GM21447 (cell line): ENCODE results near the gene TMEM147.

Experiments
- ATAC-seq: cut with Tn5 transposase; IDR thresholded peaks from one replicate; pipeline ENCODE4 v1.9.1; 2021; ENCODE audit not compliant: unreplicated experiment

TMEM147 gene, protein sequence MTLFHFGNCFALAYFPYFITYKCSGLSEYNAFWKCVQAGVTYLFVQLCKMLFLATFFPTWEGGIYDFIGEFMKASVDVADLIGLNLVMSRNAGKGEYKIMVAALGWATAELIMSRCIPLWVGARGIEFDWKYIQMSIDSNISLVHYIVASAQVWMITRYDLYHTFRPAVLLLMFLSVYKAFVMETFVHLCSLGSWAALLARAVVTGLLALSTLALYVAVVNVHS

DNA sequence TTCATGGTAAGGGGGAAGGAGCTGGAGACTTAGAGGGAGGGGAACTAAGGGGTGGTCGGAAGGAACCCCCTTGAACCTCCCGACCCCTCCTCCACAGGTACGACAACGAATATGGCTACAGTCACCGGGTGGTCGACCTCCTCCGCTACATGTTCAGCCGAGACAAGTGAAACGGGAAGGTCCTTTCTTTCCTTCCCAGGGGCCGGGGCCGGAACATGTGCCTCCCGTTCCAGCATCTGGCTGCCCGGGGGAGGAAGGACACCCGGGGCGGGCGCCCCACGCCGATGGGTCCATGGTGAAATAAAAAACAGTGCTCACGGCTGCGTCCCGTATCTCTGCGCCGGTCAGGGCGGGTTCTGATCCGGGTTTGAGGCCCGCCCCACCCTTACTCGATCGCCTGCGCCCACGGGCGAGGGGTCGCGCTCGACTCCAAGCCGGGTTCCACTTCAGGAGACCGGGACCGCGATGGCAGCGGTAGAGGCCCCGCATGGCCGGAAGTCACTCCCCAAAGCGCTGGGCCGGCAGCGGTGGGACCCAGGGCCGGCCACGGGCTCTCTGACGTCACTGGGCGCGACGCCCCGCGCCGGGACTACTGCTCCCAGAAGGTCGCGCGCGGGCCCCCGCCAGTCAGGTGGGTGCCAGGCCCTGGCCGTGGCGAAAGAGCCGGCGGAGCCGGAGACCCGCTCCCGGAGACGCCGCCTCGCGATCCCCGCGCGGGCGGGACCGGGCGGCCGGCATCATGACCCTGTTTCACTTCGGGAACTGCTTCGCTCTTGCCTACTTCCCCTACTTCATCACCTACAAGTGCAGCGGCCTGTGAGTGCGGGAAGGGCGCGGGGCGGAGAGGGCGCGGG, at the start of gene TMEM147:
Gene TMEM147 (plus strand): TSS at position 626 of the 854 bp plus-strand sequence. CDS start 114 bp downstream, at position 740.
- ATAC-seq = peak; percentile 66

DNA sequence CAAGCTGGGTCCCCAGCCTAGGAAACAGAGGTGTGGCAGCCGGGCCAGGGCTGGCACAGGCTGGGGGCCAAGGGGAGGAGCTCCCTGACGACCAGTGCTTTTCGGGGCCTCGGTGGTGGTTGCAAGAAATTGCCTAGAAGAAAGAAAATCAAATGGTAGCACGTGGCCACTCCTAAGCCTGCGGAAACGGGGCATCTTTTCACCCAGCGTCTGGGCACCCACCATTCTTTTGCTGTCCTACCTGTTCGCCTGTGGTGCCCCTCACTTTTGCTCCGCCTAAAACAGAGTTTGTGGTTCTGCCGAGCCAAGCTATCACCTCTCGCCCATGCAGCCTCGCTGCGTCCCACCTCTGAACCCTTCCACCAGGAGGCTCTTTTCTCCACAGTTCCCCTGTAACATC, 48.0 kb upstream of the TMEM147 start:
- no peak for ATAC-seq

GRCh38 chr19:35498220-35498619, 47.2 kb upstream of the TMEM147 start:
- ATAC-seq = no peak

DNA sequence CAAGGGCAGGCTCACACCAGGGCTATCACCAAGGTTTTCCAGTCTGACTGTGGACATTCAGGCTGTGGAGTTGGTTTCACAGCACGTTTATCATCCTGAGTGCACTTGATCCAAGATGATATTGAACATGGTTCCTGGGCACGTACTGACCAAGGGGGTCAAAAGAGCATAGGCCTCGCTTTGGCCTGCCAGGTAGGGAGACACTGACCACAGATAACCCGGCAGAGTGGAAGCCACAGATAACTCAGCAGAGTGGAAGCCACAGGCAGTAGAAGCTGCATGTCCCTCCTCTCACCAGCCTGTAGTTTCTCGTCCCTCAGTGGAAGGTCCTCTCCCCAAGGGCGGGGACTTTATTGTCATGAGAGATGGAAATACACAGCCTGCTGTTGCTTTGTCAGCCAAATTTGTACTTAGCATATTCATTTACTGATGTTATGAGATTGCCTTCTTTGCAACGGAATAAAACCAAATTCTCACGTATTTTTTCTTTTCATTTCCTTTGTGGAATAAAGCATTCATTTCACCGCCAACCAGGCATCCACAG, 46.4 kb upstream of the TMEM147 start:
- no peak for ATAC-seq

GRCh38 chr19:35500611-35501010, 44.8 kb upstream of the TMEM147 start:
- ATAC-seq = no peak

- ATAC-seq = no peak
These were observed 43.7 kb upstream of the TMEM147 start for GRCh38 chr19:35501684-35502083.

DNA sequence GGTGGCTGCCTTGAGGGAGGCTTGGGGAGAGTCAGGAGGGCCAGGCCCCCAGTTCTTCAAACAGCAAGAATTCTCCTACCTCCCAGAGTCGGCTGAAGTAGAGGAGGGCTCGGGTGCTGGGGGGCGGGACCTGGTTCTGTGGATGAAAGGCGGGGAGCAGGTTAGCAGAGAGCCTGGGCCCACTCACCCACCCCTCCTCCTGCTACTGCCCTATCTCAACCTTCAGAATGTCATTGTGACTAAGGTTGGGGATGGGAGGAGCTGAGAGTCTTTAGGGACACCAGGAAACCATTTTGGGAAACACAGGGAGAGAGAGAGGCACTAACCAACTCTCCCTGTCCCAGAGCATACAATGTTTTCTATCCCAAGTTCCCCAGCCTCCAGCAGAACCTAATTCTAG, 42.7 kb upstream of the TMEM147 start:
- ATAC-seq = no peak

DNA sequence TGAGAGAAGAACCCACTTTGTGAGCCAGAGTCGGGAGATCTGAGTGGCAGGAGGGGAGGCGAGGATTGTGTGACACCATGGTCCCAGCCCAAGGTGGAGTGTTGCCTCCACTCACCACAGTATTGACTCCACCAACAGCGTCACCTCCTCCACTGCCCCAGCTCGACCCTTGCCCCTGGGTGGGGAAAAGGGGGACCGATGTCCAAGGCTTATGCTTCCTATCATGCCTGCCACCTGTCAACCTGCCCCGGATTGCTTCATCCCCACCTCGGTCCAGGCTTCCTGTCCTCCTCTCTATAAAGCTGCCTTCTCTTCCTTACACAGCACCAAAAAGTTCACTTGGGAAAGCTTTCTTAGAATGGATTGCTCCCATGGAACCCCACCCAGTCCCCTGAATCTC, 39.4 kb upstream of the TMEM147 start:
- no peak for ATAC-seq

GRCh38 chr19:35507561-35507960, 37.9 kb upstream of the TMEM147 start:
- ATAC-seq = no peak

DNA sequence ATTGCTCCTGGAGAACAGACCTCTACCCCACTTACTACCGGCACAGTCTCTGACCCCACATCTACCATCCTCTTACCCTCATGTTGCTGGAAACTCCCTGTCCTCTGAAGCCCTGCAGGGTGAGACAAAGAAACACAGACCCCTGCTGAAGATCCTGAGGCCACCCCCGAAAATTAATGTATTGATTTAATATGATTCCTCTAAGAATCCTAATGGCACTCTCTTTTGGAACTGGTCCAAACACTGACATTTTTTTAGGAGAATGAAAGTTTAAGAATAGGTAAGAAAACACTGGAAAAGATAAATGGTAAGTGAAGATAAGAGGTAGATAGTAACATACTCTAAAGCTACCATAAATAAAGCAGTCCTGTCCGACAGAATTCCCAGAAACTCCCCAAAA, 37.3 kb upstream of the TMEM147 start:
- no peak for ATAC-seq

DNA sequence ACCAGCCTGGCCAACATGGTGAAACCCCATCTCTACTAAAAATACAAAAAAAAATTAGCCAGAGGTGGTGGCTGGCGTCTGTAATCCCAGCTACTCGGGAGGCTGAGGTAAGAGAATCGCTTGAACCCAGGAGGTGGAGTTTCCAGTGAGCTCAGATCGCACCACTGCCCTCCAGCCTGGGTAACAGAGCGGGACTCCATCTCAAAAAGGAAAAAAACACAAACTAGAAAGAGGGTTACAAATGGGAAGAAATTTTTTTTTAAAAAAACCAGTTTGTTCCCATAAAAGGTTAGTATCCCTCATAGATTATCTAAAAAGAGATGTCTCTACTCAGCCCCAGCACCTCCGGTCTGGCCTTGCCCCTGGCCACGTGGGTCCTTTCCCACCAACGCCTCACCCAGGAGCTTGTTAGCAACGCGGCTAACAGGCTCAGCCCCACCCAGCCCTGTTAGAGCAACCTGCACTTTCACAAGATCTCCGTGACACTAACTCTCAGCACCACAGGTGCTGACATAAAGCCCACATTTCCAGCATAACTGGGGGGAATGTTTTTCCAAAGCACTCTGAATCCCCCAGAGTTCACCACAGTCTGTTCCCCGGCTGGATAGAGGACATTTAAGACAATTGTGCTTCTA, 36.3 kb upstream of the TMEM147 start:
- no peak for ATAC-seq

DNA sequence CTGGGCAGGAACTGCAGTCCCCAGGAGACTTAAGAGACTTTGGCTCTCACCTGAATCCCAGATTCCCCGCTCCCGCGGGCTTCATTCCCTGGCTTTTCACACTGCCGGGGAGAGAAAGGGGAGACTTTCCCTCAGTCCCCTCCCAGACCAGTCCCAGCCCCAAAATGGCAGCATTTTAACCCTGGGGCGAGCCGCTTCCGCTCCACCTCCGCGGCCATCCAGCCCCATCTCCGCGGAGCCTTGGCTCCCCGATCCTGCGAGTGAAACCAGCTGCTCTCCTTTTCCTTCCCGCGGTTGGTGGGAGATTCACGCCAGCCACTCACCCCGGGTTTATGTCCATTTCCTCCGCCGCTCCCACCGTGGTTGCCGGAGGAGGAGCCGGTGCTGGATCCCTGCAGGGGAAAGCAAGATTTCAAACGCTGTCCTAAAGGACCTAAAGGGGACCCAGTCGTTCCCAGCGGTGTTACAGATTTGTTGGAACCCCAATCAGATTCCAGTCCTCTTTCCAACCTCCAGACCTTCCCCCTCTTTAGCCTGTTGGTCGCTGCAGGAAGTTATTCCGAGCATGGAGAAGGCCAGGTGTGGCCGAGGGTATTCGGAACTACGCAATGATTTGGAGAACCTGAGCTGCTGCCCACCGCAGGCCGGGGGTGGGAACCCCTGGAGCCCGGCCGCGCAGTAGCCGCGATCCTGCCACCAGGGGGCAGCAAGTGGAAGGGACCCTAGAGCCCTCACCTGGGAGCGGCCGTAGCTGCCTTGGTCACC, 35.4 kb upstream of the TMEM147 start:
- no peak for ATAC-seq

DNA sequence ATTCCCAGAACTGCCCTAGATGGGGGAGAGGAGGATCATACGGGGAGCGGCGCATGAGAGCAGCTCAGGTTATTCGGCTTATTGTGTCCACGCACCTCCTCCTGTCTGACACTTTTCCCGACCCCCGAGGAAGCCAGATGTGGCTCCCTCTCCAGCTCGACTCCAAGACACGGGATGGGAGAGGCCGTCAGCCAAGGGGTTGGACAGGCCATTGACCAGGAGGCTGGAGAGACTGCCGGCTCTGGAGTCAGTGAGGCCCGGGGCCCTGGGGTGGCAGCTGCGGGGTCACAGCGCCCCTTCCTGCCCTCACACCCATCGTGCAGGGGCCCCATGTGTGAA, 34.8 kb upstream of the TMEM147 start:
- no peak for ATAC-seq

- no peak for ATAC-seq
These were observed 34.1 kb upstream of the TMEM147 start for GRCh38 chr19:35511337-35511736.

DNA sequence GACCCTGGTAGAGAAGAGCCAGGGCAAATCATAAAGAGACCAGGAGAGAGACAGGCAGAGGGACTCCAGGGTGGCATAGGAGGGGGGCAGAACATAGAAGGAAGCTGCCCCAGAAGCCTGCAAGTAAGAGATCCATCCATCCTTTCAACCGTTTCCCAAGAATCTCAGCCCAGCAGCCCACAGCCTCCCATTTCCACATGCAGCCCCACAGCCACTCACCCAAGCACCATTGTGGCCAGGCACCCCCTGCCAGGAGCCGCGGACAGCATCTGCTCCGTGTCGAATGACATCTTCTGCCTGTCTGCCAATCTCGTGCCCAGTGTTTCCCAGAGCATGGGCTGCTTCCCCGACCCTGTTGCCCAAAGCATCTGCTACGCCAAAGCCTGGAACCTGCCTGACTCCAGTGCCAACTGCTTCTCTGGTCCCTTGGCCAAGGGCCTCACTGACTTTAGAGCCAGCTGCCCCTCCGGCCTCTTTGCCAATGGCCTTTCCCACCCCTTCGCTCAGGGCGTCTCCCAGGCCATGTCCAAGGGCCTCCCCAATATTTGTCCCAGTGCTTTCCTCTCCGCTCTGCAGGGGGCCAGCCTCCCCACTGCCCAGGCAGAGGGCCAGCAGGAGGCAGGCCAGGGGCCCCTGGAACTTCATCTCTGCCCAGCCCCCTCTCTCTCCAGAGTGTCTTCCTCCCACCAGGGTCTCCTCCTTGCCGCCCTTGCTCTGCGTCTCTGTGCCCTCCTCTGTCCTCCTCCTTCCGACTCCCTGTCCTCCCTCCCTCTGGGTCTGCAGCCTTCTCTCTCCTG, 32.4 kb upstream of the TMEM147 start:
- ATAC-seq = no peak

GRCh38 chr19:35513628-35514281, 31.7 kb upstream of the TMEM147 start, which contains the start of gene DMKN:
Gene DMKN, minus strand, starts transcription at chr19:35513649. Its CDS starts 174 bp downstream, at chr19:35513475.
- no peak for ATAC-seq

- no peak for ATAC-seq
These were observed 31.1 kb upstream of the TMEM147 start for GRCh38 chr19:35514282-35514809.

GRCh38 chr19:35516310-35516709, 29.1 kb upstream of the TMEM147 start:
- no peak for ATAC-seq

DNA sequence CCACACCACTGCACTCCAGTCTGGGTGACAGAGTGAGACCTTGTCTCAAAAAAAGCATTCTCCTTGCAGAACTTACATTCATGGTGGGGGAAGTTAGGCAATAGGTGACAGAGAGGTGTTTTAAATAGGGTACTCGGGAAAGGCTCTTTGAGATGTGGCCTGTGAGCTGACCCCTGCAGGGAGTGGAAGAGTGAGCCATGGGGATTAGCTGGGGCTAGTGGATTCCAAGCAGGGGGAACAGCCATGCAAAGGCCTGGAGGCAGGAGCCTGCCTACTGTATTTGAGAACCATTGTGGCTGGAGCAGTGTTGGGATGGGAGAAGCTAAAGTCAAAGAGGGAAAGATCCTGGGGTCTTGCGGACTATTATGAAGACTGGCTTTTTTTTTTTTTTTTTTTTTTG, 28.1 kb upstream of the TMEM147 start:
- ATAC-seq = no peak
